ENCODE data around the gene SLC51B.
"Not testable (repeated sequence)": the region's sequence is repeated elsewhere in the genome, so short reads cannot be mapped to it uniquely, and the experiment has no call there.

Gene SLC51B

GRCh38 chr15:65085990-65086679 is 40.9 kb downstream of the SLC51B start:
- DNase-seq, result peak in 2 of 3 experiments; percentile 22 to 50

- DNase-seq, result no peak
Measured at GRCh38 chr15:65086680-65087111, 41.5 kb downstream of the SLC51B start.

- peak in 2 of 3 experiments; percentile 14 to 24 for DNase-seq
Measured at GRCh38 chr15:65087411-65087810, 42.2 kb downstream of the SLC51B start.

GRCh38 chr15:65087873-65088642 is 42.9 kb downstream of the SLC51B start:
- DNase-seq, result no peak

- DNase-seq, result no peak
Measured at GRCh38 chr15:65088643-65089021, 43.4 kb downstream of the SLC51B start.

GRCh38 chr15:65089206-65089824 is 44.1 kb downstream of the SLC51B start:
- DNase-seq, result no peak

GRCh38 chr15:65091946-65092770 is 47.0 kb downstream of the SLC51B start:
- no peak for DNase-seq

- DNase-seq, result no peak
Measured at GRCh38 chr15:65092911-65093792, 48.0 kb downstream of the SLC51B start.

- DNase-seq, result not testable (repeated sequence)
Measured at GRCh38 chr15:65093793-65094170, 48.6 kb downstream of the SLC51B start.

GRCh38 chr15:65094294-65094995 is 49.3 kb downstream of the SLC51B start:
- no peak for DNase-seq

- no peak for DNase-seq
Measured at GRCh38 chr15:65095011-65095746, 50.0 kb downstream of the SLC51B start.

- DNase-seq, result no peak
Measured at GRCh38 chr15:65095747-65096104, 50.5 kb downstream of the SLC51B start.

- DNase-seq, result no peak
Measured at GRCh38 chr15:65096481-65097385, 51.5 kb downstream of the SLC51B start.

GRCh38 chr15:65097651-65098263 is 52.6 kb downstream of the SLC51B start:
- no peak for DNase-seq

GRCh38 chr15:65099336-65099735 is 54.1 kb downstream of the SLC51B start:
- no peak for DNase-seq

- not testable (repeated sequence) for DNase-seq
Measured at GRCh38 chr15:65099801-65100200, 54.6 kb downstream of the SLC51B start.

GRCh38 chr15:65100442-65100841 is 55.3 kb downstream of the SLC51B start:
- DNase-seq, result no peak

- peak in 2 of 3 experiments; percentile 18 to 34 for DNase-seq
Measured at GRCh38 chr15:65101411-65101890, 56.3 kb downstream of the SLC51B start.

All from NCI-H1417 (cell line).